Muscle of back (tissue), 11 donors: ENCODE measurements around the gene NR2F1. TPM values are rescaled to one million over a fixed set of nuclear protein-coding genes. Genes with fewer than 3 reads are reported as not detected.

Experiments used
- DNase-seq, 3 donors: peaks; one replicate each; pipeline versions ENCODE4 v3.0.0 to v3.0.0-alpha.2; 2013
- polyA plus RNA-seq, 10 donors: library from polyadenylated mRNA; unstranded; fragments of 120-200 nt; gene quantifications; one replicate each; pipeline ENCODE4 v1.2.1, GENCODE V29; 2013; ENCODE audit not compliant: insufficient read length in 10 of 10

The NR2F1 gene
- polyA plus RNA-seq, 10 donors = 2.5 to 12.2 (median 7.1) TPM

- no peak for DNase-seq
These were observed 6.3 kb downstream of the NR2F1 start for GRCh38 chr5:93589152-93589828.

DNA sequence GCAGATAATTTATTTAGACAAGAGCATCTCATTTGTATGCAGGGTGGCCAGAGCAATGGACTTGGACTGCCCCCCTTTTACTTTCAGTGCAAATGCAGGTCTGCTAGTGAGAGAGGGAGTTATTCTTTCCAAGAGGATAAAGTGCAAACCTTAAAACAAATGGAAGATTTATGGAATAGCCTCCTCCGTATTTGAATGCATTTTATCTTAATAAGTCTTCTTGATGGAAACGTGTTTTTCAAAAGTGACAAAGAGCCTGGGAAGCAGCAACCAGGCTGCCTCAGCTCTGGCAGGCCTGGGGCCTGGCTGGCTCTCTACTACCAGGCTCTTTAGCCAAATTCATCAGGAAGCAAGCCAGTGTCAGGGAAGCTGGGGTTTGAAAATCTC lies 6.8 kb downstream of the NR2F1 start:
- peak in 1 of 3 donors; percentile 32 for DNase-seq

DNA sequence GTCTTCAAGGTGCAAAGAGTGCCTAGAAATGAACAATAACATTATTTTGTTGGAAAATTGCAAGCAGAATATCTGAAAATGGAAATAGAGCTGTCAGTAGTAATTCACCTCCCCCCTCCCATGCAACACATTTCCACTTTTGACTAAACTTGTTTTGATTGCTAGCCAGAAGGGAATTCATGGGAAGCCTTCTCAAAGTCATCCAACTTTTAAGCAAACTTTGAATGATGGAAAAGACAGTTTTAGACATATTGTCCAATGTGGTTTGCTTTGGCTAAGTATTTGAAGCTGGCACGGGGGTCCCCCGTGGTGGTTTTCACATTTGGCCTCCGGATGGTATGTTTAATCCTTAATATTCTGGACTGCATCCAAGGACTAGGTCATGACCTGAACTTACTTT lies 7.5 kb downstream of the NR2F1 start:
- no peak for DNase-seq

DNA sequence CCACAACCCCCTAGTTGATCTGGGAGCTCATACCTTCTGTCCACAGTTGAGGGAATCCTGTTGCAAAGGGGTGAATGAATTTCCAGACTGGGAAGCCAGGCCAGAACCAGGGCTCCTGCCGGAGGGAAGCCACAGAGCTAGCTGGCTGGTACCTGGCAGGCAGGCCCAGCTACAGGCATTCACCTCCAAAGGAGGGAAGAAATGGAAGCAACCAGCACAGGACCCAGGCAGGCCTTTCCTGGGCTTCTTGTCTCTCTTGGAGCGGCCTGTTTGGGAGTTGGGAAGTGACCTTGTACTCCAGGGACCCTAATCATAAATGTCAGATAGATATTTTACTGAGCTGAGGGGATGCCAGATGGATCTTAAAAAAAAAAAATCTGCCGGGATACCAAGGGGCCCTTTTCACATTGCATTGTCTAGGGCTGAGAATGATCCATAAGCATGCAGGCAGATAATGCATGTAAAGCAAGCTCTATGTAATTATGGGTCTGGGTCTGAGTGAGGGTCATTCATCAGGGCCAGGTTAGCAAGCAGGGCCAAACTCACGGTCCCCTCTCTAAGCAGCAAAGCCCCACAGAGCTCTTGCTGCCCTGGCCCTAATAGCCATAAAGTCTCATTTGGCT lies 8.4 kb downstream of the NR2F1 start:
- DNase-seq = no peak

DNA sequence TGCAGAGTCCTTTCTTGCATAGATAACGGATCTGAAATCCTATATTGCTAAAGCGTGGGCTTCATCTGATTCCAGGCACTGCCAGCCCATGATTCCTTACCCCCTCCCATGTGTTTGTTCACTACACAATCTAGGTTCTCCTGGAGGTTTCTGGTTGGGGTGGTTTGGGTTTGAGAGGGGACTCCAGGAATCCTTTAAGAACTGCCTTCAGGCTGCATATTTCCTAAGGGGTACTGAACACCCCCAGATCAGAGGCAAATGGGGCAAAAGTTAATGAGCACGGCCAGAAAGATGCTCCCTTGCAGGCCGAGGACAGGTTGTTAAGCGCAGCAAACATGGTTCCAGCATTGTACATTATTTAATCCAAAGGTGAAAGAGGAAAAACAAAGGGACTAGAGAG lies 9.9 kb downstream of the NR2F1 start:
- DNase-seq = no peak

DNA sequence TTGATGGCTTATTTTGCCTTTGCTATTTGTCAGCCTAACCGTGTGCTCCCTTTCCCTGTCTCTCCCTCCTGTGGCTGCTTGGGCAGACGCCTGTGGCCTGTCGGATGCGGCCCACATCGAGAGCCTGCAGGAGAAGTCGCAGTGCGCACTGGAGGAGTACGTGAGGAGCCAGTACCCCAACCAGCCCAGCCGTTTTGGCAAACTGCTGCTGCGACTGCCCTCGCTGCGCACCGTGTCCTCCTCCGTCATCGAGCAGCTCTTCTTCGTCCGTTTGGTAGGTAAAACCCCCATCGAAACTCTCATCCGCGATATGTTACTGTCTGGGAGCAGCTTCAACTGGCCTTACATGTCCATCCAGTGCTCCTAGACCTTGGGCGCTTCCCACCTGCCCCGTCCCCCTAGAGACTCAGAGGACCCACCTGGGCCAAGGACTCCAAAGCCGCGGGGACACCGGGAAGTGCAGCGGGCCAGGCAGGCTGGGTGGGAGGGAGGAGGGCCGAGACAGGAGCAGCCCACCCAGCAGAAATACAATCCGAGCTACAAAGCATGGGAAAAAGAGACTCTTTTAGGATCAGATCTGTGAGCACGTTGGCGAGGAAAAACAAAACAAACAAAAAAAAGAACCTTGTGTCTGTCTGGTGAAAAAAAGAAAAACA lies 10.6 kb downstream of the NR2F1 start:
- peak in 1 of 3 donors; percentile 6 for DNase-seq

DNA sequence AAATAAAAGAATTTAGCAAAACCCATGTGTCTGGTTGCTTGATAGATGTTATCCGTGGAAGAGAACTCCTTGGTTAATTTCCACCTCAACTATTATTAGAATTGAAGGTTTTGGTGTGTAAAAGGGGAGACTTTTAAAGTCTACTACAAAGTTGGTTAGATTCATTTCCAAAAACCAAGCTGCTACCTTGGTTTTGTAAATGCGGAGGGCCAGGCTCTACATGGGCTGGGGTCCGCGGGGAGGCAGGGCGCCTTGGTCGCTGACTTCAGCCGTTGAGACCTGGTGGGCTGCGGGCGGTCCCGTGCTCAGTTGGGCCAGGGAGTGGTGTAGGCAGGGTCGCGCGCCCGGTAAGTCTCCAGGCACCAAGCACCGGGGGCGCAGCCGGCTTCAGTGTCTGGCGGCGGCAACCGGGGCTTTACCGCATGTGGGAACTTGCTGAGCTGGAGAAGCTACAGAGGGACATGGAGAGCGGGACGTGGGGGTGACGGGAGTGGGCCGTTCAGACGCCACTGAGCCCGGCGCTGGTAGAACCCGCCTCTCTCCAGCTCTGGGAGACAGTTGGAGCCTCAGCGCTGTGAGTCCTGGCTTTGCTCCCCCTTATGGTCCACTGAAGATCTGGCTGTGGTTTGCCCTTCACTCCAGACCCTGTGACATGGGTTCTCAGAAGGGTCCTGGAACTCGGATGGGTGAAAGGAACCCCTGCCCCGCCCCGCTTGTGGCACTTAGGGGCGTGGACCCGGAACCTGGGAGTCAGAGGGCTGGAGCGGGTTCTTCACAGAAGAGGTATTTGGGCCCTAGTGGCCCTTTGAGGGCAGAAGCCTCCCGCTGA lies 11.8 kb downstream of the NR2F1 start:
- DNase-seq = peak in 1 of 3 donors; percentile 5

- DNase-seq = peak in 1 of 3 donors; percentile 7
These were observed 12.6 kb downstream of the NR2F1 start for GRCh38 chr5:93595420-93596147.

GRCh38 chr5:93596310-93596675 lies 13.3 kb downstream of the NR2F1 start:
- DNase-seq = no peak

GRCh38 chr5:93596676-93597490 lies 13.9 kb downstream of the NR2F1 start:
- DNase-seq = peak in 1 of 3 donors; percentile 25

- peak in 1 of 3 donors; percentile 15 for DNase-seq
These were observed 15.3 kb downstream of the NR2F1 start for GRCh38 chr5:93598091-93599000.

DNA sequence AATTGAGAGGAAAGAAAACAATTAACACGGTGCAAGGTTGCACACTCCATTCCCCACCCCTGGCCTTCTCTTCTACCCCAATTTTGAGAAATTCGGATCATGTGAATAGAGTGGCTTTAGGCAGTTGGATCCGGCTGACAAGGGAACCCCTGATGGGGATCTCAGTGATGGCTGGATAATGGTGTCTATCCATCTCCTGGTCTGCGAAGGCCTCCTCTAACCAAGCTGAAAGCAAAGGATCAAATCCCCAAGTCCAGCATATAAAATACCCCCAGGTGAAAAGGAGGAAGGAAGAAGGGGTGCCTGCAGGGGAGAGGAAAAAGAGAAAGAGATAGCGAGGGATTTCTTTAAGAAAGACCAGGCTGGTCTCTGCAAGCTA lies 16.0 kb downstream of the NR2F1 start:
- DNase-seq = no peak

- DNase-seq = peak in 1 of 3 donors; percentile 48
These were observed 16.5 kb downstream of the NR2F1 start for GRCh38 chr5:93599399-93600120.

GRCh38 chr5:93600409-93601070 lies 17.5 kb downstream of the NR2F1 start:
- DNase-seq = peak in 1 of 3 donors; percentile 45

- DNase-seq = peak in 1 of 3 donors; percentile 44
These were observed 18.2 kb downstream of the NR2F1 start for GRCh38 chr5:93601071-93601801.

- peak in 1 of 3 donors; percentile 49 for DNase-seq
These were observed 18.8 kb downstream of the NR2F1 start for GRCh38 chr5:93601802-93602155.

DNA sequence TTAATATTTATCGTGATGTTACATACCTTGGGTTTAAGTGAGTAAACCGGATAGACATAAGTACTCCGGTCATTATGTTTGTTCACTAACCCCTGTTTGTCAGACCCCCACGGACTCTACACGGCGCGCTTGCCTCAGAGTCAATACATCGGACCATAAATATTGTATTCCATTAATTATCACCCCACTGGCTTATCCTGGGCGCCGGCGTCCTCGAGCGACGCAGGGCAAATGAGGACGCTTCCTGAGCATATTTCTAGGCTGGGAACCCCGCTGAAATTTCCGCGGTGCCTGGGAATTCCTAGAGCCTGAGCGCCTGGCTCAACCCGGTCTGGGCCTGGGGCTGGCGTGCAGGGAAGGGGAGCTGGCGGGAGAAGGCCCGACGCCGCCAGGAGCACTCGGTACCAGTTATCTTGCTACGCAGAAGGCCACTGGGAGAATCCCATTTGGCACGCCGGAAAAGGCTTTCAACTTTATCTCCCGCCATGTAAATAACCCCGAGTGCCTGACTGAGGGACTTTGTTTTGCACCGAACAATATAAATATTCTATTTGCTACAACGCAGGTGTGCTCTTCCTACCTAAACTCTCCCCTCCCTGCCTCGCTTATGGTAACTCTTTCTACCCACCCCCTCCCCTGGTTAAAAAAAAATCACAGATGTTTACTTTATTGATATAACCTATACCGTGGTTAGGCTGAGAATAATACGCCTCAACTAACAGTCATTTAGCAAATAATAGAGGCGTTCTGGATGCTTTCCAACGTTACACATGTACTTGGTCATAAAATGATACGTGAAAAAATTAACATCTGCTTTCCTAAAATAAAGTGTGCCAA lies 19.4 kb downstream of the NR2F1 start:
- DNase-seq = peak in 1 of 3 donors; percentile 25
